HEK293 (cell line): ENCODE data around the gene DDX24.

Source experiments
- CTCF ChIA-PET: fragments of 350-600 bp; formaldehyde crosslinking; extraction: SDS; loops from one replicate; lab custom pipeline; 2021; ENCODE audit warnings: antibody characterized with exemption; lab: Yijun Ruan, JAX
- POLR2A ChIA-PET: fragments of 300-600 bp; formaldehyde crosslinking; extraction: SDS; loops from one replicate; lab custom pipeline; 2020; ENCODE audit warnings: antibody characterized with exemption, inconsistent platforms; lab: Yijun Ruan, JAX
- H3K27ac ChIP-seq: fragments of 200-500 bp; sonication (Bioruptor generic); 2 replicates; pipeline ENCODE4 v1.5.1; 2014; ENCODE audit warnings: low read depth, low read length, control low read depth, inconsistent platforms; ENCODE audit errors: extremely low read depth
- H3K36me3 ChIP-seq, 2 experiments: fragments of 200-500 bp in 1 of 2; sonication (Bioruptor generic) in 1 of 2; 1 replicate in 1 of 2; 2 replicates in 1 of 2; pipeline ENCODE4 v1.5.1; 2014 to 2017; ENCODE audit warnings: inconsistent platforms in 2 of 2, low read length in 2 of 2; ENCODE audit not compliant: control insufficient read depth in 2 of 2, insufficient read depth in 1 of 2
- H3K4me1 ChIP-seq: fragments of 200-500 bp; sonication (Bioruptor generic); 2 replicates; pipeline ENCODE4 v1.5.1; 2014; ENCODE audit warnings: mild to moderate bottlenecking, low read length, inconsistent platforms; ENCODE audit not compliant: control insufficient read depth, insufficient read depth
- H3K4me3 ChIP-seq: 2 replicates; pipeline ENCODE4 v1.5.1; 2011; ENCODE audit warnings: low read depth, mild to moderate bottlenecking, control low read depth, low read length, moderate library complexity
- H3K9me3 ChIP-seq: fragments of 200-500 bp; sonication (Bioruptor generic); 2 replicates; pipeline ENCODE4 v1.5.1; 2014; ENCODE audit warnings: low read depth, low read length, inconsistent platforms; ENCODE audit not compliant: control insufficient read depth, insufficient read depth
- GFI1B ChIP-seq: fragments of 450-650 bp; formaldehyde crosslinking; IDR thresholded peaks from 2 replicates; pipeline ENCODE4 v1.5.1; 2016; ENCODE audit warnings: missing biosample characterization, missing genetic modification characterization
- KLF16 ChIP-seq: fragments of 450-650 bp; formaldehyde crosslinking; IDR thresholded peaks from 2 replicates; pipeline ENCODE4 v1.5.1; 2017; ENCODE audit warnings: missing biosample characterization, missing genetic modification characterization
- OSR2 ChIP-seq: fragments of 450-650 bp; formaldehyde crosslinking; IDR thresholded peaks from 2 replicates; pipeline ENCODE4 v1.5.1; 2016; ENCODE audit warnings: missing biosample characterization, missing genetic modification characterization
- RBAK ChIP-seq: fragments of 450-650 bp; formaldehyde crosslinking; IDR thresholded peaks from 2 replicates; pipeline ENCODE4 v1.5.1; 2016; ENCODE audit warnings: missing biosample characterization, missing genetic modification characterization
- SALL2 ChIP-seq: fragments of 450-650 bp; formaldehyde crosslinking; IDR thresholded peaks from 2 replicates; pipeline ENCODE4 v1.5.0; 2017; ENCODE audit warnings: missing biosample characterization, mild to moderate bottlenecking, missing genetic modification characterization, borderline replicate concordance
- SETDB1 ChIP-seq: IDR thresholded peaks from one replicate; pipeline ENCODE4 v1.6.1; 2017; ENCODE audit warnings: mild to moderate bottlenecking, low read length, moderate library complexity, mixed read lengths; ENCODE audit not compliant: insufficient read length
- YY2 ChIP-seq: fragments of 450-650 bp; formaldehyde crosslinking; IDR thresholded peaks from 2 replicates; pipeline ENCODE4 v1.5.1; 2016; ENCODE audit warnings: missing biosample characterization, missing genetic modification characterization
- ZBTB20 ChIP-seq: fragments of 450-650 bp; formaldehyde crosslinking; IDR thresholded peaks from 2 replicates; pipeline ENCODE4 v1.5.1; 2016; ENCODE audit warnings: missing biosample characterization, missing genetic modification characterization
- ZBTB48 ChIP-seq: fragments of 450-650 bp; formaldehyde crosslinking; IDR thresholded peaks from 2 replicates; pipeline ENCODE4 v1.5.1; 2016; ENCODE audit warnings: missing biosample characterization, missing genetic modification characterization
- ZBTB8A ChIP-seq: fragments of 450-650 bp; formaldehyde crosslinking; IDR thresholded peaks from 2 replicates; pipeline ENCODE4 v1.5.1; 2016; ENCODE audit warnings: missing biosample characterization, missing genetic modification characterization
- ZEB2 ChIP-seq: fragments of 450-650 bp; formaldehyde crosslinking; IDR thresholded peaks from 2 replicates; pipeline ENCODE4 v1.5.1; 2016; ENCODE audit warnings: missing biosample characterization, missing genetic modification characterization
- ZNF146 ChIP-seq: fragments of 450-650 bp; formaldehyde crosslinking; IDR thresholded peaks from 2 replicates; pipeline ENCODE4 v1.5.1; 2016; ENCODE audit warnings: missing biosample characterization, missing genetic modification characterization
- ZNF148 ChIP-seq: fragments of 450-650 bp; formaldehyde crosslinking; IDR thresholded peaks from 2 replicates; pipeline ENCODE4 v1.5.0; 2017; ENCODE audit warnings: missing biosample characterization, missing genetic modification characterization, borderline replicate concordance
- ZNF214 ChIP-seq: fragments of 450-650 bp; formaldehyde crosslinking; IDR thresholded peaks from 2 replicates; pipeline ENCODE4 v1.5.1; 2017; ENCODE audit warnings: missing biosample characterization, mild to moderate bottlenecking, missing genetic modification characterization, borderline replicate concordance
- ZNF354C ChIP-seq: fragments of 450-650 bp; formaldehyde crosslinking; IDR thresholded peaks from 2 replicates; pipeline ENCODE4 v1.5.1; 2016; ENCODE audit warnings: missing biosample characterization, missing genetic modification characterization, low read depth, borderline replicate concordance
- ZNF394 ChIP-seq: fragments of 450-650 bp; formaldehyde crosslinking; IDR thresholded peaks from 2 replicates; pipeline ENCODE4 v1.5.1; 2016; ENCODE audit warnings: missing biosample characterization, missing genetic modification characterization, mild to moderate bottlenecking, moderate library complexity, borderline replicate concordance
- ZNF404 ChIP-seq: fragments of 450-650 bp; formaldehyde crosslinking; IDR thresholded peaks from 2 replicates; pipeline ENCODE4 v1.5.1; 2017; ENCODE audit warnings: missing biosample characterization, missing genetic modification characterization
- ZNF426 ChIP-seq: fragments of 450-650 bp; formaldehyde crosslinking; IDR thresholded peaks from 2 replicates; pipeline ENCODE4 v1.5.1; 2017; ENCODE audit warnings: missing biosample characterization, missing genetic modification characterization, mild to moderate bottlenecking, inconsistent platforms, moderate library complexity
- ZNF433 ChIP-seq: fragments of 450-650 bp; formaldehyde crosslinking; IDR thresholded peaks from 2 replicates; pipeline ENCODE4 v1.5.1; 2016; ENCODE audit warnings: missing biosample characterization, missing genetic modification characterization, low read depth
- ZNF449 ChIP-seq: fragments of 450-650 bp; formaldehyde crosslinking; IDR thresholded peaks from 2 replicates; pipeline ENCODE4 v1.5.1; 2017; ENCODE audit warnings: missing biosample characterization, mild to moderate bottlenecking, missing genetic modification characterization, moderate library complexity
- ZNF473 ChIP-seq: fragments of 450-650 bp; formaldehyde crosslinking; IDR thresholded peaks from 2 replicates; pipeline ENCODE4 v1.5.1; 2017; ENCODE audit warnings: missing biosample characterization, missing genetic modification characterization
- ZNF561 ChIP-seq: fragments of 450-650 bp; IDR thresholded peaks from 2 replicates; pipeline ENCODE4 v1.5.1; 2018; ENCODE audit warnings: missing biosample characterization, missing genetic modification characterization, borderline replicate concordance
- ZNF624 ChIP-seq: fragments of 450-650 bp; formaldehyde crosslinking; IDR thresholded peaks from 2 replicates; pipeline ENCODE4 v1.5.1; 2017; ENCODE audit warnings: missing biosample characterization, missing genetic modification characterization
- ZNF654 ChIP-seq: fragments of 450-650 bp; formaldehyde crosslinking; IDR thresholded peaks from 2 replicates; pipeline ENCODE4 v1.5.1; 2016; ENCODE audit warnings: low read depth, missing biosample characterization, missing genetic modification characterization
- ZNF660 ChIP-seq: fragments of 450-650 bp; IDR thresholded peaks from 2 replicates; pipeline ENCODE4 v1.5.1; 2018; ENCODE audit warnings: missing biosample characterization, mild to moderate bottlenecking, missing genetic modification characterization
- ZNF701 ChIP-seq: fragments of 450-650 bp; formaldehyde crosslinking; IDR thresholded peaks from 2 replicates; pipeline ENCODE4 v1.5.1; 2016; ENCODE audit warnings: missing biosample characterization, missing genetic modification characterization
- TF ChIP-seq, protein P1 (sequence below): fragments of 450-650 bp; formaldehyde crosslinking; IDR thresholded peaks from 2 replicates; pipeline ENCODE4 v1.5.1; 2016; ENCODE audit warnings: missing biosample characterization, missing genetic modification characterization
- TF ChIP-seq, protein P2 (sequence below): fragments of 450-650 bp; formaldehyde crosslinking; IDR thresholded peaks from 2 replicates; pipeline ENCODE4 v1.5.1; 2016; ENCODE audit warnings: missing biosample characterization, missing genetic modification characterization

DDX24 gene

GRCh38 chr14:94089479-94089878, 8.5 kb upstream of the DDX24 start (continued):
- TF ChIP-seq GFI1B (tag by site-specific recombination) (no peak), KLF16 (tag by site-specific recombination) (no peak), SETDB1 (no peak), ZNF354C (tag by site-specific recombination) (no peak), SALL2 (no peak)
- TF ChIP-seq, all 188 proteins: peak for 0

DNA sequence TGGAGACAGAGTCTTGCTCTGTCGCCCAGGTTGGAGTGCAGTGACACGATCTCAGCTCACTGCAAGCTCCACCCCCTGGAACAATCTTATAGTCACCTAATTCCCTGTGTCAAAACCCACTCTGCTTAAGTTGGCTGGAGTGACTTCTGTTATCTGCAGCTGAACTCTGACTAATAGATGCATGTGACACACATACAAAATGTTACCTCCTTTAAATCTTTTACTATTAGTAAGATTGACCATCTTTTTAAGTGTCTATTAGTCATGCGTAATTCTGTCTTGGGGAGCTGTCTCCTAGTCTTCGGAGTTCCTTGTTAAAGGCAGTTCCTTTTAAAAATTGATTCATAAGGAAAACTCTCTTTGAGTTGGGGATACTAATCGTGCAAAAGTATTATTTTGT, 7.5 kb upstream of the DDX24 start:
- H3K4me3 ChIP-seq: no peak overlapping the region
- no peaks in the 10 kb centered on the region for H3K36me3 ChIP-seq
- POLR2A ChIA-PET: no interaction called here
- TF ChIP-seq ZNF214: no peak
- TF ChIP-seq ZNF660 (tag by site-specific recombination): no peak
- TF ChIP-seq ZNF426 (tag by site-specific recombination): no peak
- TF ChIP-seq, protein P1, sequence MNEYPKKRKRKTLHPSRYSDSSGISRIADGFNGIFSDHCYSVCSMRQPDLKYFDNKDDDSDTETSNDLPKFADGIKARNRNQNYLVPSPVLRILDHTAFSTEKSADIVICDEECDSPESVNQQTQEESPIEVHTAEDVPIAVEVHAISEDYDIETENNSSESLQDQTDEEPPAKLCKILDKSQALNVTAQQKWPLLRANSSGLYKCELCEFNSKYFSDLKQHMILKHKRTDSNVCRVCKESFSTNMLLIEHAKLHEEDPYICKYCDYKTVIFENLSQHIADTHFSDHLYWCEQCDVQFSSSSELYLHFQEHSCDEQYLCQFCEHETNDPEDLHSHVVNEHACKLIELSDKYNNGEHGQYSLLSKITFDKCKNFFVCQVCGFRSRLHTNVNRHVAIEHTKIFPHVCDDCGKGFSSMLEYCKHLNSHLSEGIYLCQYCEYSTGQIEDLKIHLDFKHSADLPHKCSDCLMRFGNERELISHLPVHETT: no peak
- no peak for TF ChIP-seq ZNF701
- no peak for TF ChIP-seq ZBTB20 (tag by site-specific recombination)
- no peak for TF ChIP-seq ZNF148 (tag by site-specific recombination)
- TF ChIP-seq ZNF433 (tag by site-specific recombination): no peak
- no peak for TF ChIP-seq YY2
- TF ChIP-seq ZBTB8A (tag by site-specific recombination): no peak
- TF ChIP-seq ZNF624: no peak
- no peak for TF ChIP-seq ZNF561 (tag by site-specific recombination)
- no peak for TF ChIP-seq ZNF394 (tag by site-specific recombination)
- no peak for TF ChIP-seq RBAK (tag by site-specific recombination)
- no peak for TF ChIP-seq ZEB2 (tag by site-specific recombination)
- no peak for TF ChIP-seq ZNF146
- no peaks in the 10 kb centered on the region for H3K4me1 ChIP-seq
- no peaks in the 10 kb centered on the region for H3K9me3 ChIP-seq
- CTCF ChIA-PET: interaction anchor here (0.6 to 3.1 kb wide), 3 partner anchors 44 to 92 kb away, joined by 3 to 12 read pairs (median 3); no protein-coding TSS in a partner anchor
- H3K27ac ChIP-seq: no peak overlapping the region

- Histone ChIP-seq H3K4me1 (no peaks in the 10 kb centered on the region), H3K36me3 (no peaks in the 10 kb centered on the region), H3K4me3 (no peak overlapping the region), H3K9me3 (no peaks in the 10 kb centered on the region), H3K27ac (no peak overlapping the region)
- CTCF ChIA-PET: interaction anchor here (1.7 kb wide), 1 partner anchor 93 kb away, joined by 3 read pairs; no protein-coding TSS in a partner anchor
- POLR2A ChIA-PET: no interaction called here
- TF ChIP-seq ZNF473 (tag by site-specific recombination) (no peak), ZNF449 (tag by site-specific recombination) (no peak), ZNF404 (tag by site-specific recombination) (no peak), OSR2 (tag by site-specific recombination) (no peak), ZNF654 (no peak), SETDB1 (no peak), ZBTB48 (tag by site-specific recombination) (no peak)
- TF ChIP-seq, protein P2, sequence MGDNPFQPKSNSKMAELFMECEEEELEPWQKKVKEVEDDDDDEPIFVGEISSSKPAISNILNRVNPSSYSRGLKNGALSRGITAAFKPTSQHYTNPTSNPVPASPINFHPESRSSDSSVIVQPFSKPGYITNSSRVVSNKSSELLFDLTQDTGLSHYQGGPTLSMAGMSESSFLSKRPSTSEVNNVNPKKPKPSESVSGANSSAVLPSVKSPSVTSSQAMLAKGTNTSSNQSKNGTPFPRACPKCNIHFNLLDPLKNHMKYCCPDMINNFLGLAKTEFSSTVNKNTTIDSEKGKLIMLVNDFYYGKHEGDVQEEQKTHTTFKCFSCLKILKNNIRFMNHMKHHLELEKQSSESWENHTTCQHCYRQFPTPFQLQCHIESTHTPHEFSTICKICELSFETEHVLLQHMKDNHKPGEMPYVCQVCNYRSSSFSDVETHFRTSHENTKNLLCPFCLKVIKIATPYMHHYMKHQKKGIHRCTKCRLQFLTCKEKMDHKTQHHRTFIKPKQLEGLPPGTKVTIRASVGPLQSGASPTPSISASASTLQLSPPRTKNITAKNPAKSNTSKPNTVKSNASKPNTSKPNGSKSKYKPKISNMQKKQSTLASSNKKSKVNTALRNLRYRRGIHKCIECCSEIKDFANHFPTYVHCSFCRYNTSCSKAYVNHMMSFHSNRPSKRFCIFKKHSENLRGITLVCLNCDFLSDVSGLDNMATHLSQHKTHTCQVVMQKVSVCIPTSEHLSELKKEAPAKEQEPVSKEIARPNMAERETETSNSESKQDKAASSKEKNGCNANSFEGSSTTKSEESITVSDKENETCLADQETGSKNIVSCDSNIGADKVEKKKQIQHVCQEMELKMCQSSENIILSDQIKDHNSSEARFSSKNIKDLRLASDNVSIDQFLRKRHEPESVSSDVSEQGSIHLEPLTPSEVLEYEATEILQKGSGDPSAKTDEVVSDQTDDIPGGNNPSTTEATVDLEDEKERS (tag by site-specific recombination): no peak
These were observed 6.9 kb upstream of the DDX24 start for GRCh38 chr14:94087891-94088290.
